GM12865 (cell line): Measurements from ENCODE around the gene MATK.

Experiments used
- DNase-seq: peaks from one replicate; pipeline ENCODE4 v3.0.0; 2010; ENCODE audit warnings: low read depth
- H3K4me3 ChIP-seq: 2 replicates; pipeline ENCODE4 v1.5.1; 2011; ENCODE audit warnings: mild to moderate bottlenecking, low read depth, low read length, control low read depth
- CTCF ChIP-seq: IDR thresholded peaks from 2 replicates; pipeline ENCODE4 v1.5.1; 2011; ENCODE audit warnings: low read length, control low read depth, low read depth, inconsistent platforms; ENCODE audit not compliant: insufficient read depth; ENCODE audit errors: missing control alignments

MATK gene

GRCh38 chr19:3753631-3754410 is 32.4 kb downstream of the MATK start:
- no peak overlapping the region for H3K4me3 ChIP-seq
- no peak for DNase-seq
- no peak for TF ChIP-seq CTCF

- TF ChIP-seq CTCF: no peak
- no peak for DNase-seq
- H3K4me3 ChIP-seq: no peak overlapping the region
Observed at GRCh38 chr19:3752492-3752891, 33.7 kb downstream of the MATK start.

- no peak overlapping the region for H3K4me3 ChIP-seq
- no peak for TF ChIP-seq CTCF
- DNase-seq: no peak
Observed at GRCh38 chr19:3751236-3751635, 34.9 kb downstream of the MATK start.

- H3K4me3 ChIP-seq: no peak overlapping the region
- DNase-seq: no peak
- no peak for TF ChIP-seq CTCF
Observed at GRCh38 chr19:3750211-3750610, 36.0 kb downstream of the MATK start.

- DNase-seq: no peak
- no peak overlapping the region for H3K4me3 ChIP-seq
- TF ChIP-seq CTCF: no peak
Observed at GRCh38 chr19:3748965-3749364, 37.2 kb downstream of the MATK start.

GRCh38 chr19:3746371-3747056 is 39.7 kb downstream of the MATK start:
- TF ChIP-seq CTCF: no peak
- H3K4me3 ChIP-seq: no peak overlapping the region
- no peak for DNase-seq
